Head of caudate nucleus (tissue), 42 donors: ENCODE measurements around the gene CPNE4.
"Not testable (repeated sequence)": the region's sequence is repeated elsewhere in the genome, so short reads cannot be mapped to it uniquely, and the experiment has no call there.

ENCODE experiments used
- DNase-seq, 42 donors: peaks; one replicate each; pipeline versions ENCODE4 v3.0.0 to v3.0.0-alpha.2; 2020 to 2021; ENCODE audit warnings: mixed read lengths in 7 of 42
- intact Hi-C: fragments of 100-400 bp; cut with DNase I; formaldehyde crosslinking; loops from one replicate; pipeline ENCODE4 v1.15.0; 2022

Gene CPNE4

GRCh38 chr3:131973731-131974130 is 61.1 kb downstream of the CPNE4 start:
- intact Hi-C loops: no loop called here
- no peak for DNase-seq

DNA sequence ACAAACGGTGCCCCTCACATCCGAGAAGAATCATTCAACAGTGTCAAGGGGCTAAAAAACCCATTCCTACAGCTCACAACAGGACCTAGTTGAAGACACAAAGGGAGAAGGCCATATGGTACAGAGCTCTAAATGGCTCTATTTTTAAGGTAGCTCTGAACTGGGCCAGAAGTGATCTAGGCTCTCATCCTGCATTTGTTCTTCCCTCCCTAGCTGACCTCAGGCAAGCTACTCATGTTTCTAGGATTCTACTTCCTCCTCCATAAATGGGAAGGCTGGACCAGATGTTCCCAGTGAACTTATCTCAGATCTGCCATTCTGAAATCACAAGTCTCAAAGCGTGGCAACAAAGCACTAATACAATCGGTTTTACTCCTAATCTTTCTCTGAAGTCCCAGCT is 62.3 kb downstream of the CPNE4 start:
- no peak for DNase-seq
- intact Hi-C loops: no loop called here

- no peak for DNase-seq
- intact Hi-C loops: no loop called here
Observed at GRCh38 chr3:131972091-131972490, 62.7 kb downstream of the CPNE4 start.

DNA sequence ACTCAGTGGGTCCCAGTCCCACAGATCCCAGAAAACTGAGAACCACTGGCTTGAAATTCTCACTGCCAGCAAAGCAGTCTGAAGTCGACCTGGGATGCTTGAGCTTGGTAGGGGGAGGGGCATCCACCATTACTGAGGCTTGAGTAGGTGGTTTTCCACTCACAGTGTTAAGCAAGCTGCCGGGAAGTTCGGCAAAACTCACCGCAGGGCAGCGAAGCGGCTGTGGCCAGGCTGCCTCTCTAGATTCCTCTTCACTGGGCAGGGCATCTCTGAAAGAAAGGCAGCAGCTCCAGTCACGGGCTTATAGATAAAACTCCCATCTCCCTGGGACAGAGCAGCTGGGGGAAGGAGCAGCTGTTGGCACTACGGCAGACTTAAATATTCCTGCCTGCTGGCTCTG is 71.4 kb downstream of the CPNE4 start:
- DNase-seq, intact Hi-C loops: not testable (repeated sequence)

DNA sequence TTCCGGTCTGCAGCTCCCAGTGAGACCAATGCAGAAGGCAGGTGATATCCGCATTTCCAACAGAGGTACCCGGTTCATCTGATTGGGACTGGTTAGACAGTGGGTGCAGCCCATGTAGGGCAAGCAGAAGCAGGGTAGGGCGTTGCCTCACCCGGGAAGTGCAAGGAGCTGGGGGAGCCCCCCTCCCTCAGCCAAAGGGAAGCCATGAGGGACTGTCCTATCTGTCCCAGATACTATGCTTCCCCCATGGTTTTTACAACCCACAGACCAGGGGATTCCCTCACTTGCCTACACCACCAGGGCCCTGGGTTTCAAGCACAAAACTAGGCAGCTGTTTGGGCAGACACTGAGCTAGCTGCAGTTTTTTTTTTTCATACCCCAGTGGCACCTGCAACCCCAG is 71.8 kb downstream of the CPNE4 start:
- intact Hi-C loops: no loop called here
- DNase-seq: no peak

DNA sequence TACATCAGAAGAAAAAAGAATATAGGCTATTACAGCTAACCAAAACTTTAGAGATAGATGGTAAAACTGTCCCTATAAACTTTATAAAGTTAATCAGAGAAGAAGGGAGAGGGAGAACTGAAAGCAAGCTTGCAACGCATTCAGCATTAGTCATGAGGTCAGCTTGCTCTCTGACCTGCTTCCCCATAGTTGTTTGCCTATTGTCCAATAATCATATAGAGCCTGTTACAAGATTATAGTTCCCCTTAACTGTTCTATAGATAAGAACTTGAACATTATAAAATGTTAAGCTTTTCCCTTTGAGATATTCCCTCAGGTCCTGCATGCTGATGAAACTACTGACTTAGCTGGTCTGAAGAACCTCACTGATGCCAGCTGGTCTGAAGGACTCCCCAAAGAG is 74.5 kb downstream of the CPNE4 start:
- no peak for DNase-seq
- intact Hi-C loops: no loop called here

DNA sequence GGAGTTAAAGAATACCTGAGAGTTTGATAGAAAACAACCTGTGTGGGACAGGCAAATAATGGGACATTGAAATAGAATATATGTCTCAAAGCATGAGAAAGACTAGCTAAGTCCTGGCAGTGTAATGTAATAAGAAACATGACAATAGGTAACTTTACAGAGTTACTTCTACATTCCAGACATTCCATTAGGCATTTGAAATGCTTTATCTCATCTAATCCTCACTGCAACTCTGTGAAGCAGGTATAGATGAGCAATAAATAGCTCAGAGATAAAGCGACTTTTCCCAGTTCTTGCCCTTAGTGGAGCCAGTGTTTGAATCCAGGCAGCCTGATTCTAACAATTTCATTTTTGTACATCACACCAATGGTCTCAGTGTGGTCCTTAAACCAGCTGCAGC is 76.8 kb downstream of the CPNE4 start:
- intact Hi-C loops: no loop called here
- no peak for DNase-seq

GRCh38 chr3:131957511-131957910 is 77.3 kb downstream of the CPNE4 start:
- no peak for DNase-seq
- intact Hi-C loops: no loop called here

GRCh38 chr3:131948806-131949205 is 86.0 kb downstream of the CPNE4 start:
- intact Hi-C loops: no loop called here
- no peak for DNase-seq

DNA sequence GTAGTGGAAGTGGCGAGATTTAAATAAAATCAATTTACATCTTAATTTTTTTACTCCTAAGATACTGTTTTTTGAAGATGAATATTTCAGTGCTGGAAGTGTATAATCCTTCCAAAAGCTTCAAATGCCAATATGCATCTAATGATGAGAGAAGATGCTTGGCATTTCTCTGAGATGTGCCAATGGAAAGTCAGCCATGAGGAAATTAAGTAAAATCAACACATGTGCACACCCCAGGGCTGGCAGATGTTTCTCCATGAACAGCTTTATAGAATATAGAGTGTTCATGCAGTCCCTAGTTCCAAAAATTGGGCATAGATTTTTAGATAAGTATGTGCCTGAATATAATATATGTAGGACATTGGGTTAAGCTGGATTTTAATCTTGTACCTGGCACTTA is 90.1 kb downstream of the CPNE4 start:
- no peak for DNase-seq
- intact Hi-C loops: no loop called here

DNA sequence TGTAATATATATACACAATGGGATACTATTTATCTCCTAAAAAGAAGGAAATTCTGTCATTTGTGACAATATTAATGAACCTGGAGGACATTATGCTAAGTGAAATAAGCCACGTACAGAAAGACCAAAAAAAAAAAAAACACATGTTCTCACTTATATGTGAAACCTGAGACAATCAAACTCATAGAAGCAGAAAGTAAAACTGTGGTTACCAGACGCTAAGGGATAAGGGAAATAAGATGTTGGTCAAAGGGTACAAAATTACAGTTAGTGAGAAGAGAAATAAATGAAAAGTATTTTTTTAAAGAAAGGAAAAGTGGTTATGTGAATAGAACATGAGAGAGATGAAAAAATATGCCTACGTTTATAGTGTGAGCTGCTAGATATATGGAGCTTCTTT is 101.1 kb downstream of the CPNE4 start:
- no peak for DNase-seq
- intact Hi-C loops: no loop called here

GRCh38 chr3:131928593-131928992 is 106.2 kb downstream of the CPNE4 start:
- no peak for DNase-seq
- intact Hi-C loops: no loop called here

DNA sequence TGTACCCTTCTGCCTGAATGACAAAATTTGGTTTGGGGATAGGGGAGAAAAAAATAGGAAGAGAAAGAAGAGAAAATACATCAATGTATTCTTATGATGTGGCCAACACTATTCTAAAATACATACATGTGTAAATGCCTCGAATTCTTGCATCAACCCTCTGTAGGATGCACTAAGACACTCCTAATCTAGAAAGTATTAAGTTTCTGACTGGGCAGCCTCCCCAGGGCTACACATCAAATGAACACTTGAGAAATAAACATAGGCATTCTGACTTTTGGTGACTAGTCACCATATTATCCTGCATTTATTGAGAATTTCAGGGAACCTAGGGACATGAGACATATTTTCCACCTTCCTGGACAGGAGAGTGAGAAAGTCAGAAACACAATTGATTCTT is 109.2 kb downstream of the CPNE4 start:
- no peak for DNase-seq
- intact Hi-C loops: no loop called here

GRCh38 chr3:131922356-131922755 is 112.5 kb downstream of the CPNE4 start:
- intact Hi-C loops: no loop called here
- DNase-seq: no peak

- intact Hi-C loops: no loop called here
- no peak for DNase-seq
Observed at GRCh38 chr3:131917006-131917405, 117.8 kb downstream of the CPNE4 start.

- DNase-seq: no peak
- intact Hi-C loops: no loop called here
Observed at GRCh38 chr3:131914090-131914691, 120.6 kb downstream of the CPNE4 start.

GRCh38 chr3:131912255-131912654 is 122.6 kb downstream of the CPNE4 start:
- intact Hi-C loops: no loop called here
- no peak for DNase-seq

DNA sequence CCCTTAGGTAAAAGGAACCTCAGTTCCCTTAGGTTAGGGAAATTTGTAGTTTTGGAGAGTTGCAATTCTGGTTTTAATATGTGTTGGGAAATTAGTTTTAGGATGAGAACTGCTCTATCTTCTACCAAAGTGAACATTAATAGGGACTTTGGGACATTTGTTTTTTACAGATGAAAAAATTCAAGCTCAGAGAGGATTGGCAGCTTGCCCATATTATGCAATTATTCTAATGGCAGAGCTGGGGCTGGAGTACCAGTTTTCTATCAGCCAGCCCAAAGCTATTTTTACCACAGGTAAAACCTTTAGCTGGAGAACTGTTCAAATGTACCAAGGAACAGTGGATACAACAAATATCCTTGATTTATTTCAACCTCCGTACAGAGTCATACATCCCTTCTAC is 127.0 kb downstream of the CPNE4 start:
- intact Hi-C loops: no loop called here
- peak in 1 of 42 donors; percentile 5 for DNase-seq

DNA sequence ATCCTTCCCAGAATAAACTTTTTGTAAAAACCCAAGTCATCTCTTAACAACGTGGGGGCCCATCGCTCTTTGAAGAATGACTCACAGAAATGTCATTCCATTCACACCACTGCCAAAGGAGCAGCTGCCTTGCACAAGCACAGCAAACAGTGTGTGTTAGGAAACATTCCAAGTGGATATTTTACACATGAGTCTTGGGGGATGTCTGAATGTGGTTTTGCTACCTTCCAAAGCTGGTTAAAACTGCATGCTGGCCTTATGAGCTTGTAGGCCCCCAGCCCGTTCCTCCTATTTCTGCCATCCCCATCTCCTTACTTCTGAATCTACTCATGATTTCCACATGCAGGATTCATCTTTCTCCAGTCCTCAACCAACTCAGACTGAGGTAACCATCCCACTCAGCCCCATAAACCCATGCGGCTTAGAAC is 130.8 kb downstream of the CPNE4 start:
- intact Hi-C loops: no loop called here
- DNase-seq: peak in 1 of 42 donors; percentile 14

DNA sequence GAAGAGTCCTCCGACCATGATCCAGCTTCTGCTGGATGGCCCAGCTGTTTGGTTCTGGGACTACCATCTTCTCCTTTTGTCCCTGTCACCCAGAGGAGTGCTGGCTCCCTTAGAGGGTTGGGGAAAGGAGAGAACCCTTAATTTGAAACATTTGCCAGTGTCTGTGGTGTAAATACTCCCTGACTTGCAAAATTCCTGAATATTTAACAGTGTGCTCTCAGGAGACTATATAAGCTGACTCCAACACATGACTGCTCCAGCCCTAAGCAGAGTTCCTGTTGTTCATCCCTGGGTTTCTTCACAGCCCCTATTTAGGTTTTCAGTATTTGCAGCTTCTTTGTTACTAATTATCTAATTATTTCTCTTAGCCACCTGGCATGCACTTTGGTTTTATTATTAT is 133.1 kb downstream of the CPNE4 start:
- no peak for DNase-seq

DNA sequence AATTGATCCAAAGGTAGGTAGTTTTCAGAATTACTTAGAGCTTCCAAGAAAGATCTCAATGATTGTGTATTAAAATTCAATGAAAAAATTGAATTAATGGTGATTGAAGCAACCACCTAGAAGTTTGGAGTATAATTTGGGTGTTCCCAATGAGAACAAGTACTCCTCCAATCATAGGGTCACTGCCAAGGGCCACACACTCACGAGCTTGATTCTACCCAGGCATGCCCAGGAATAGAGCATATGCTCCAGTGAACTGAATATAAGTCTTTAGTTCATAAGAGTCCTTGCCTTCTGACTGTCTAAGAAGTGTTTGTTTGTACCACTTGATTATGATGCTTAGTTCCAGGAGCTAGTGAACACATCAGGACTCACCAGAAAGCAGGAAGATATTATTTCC is 133.9 kb downstream of the CPNE4 start:
- no peak for DNase-seq
- intact Hi-C loops: no loop called here

More for the DNA sequence above, 133.1 kb downstream of the CPNE4 start:
- intact Hi-C loops: no loop called here

GRCh38 chr3:131899021-131899420 is 135.8 kb downstream of the CPNE4 start:
- DNase-seq: no peak
- intact Hi-C loops: no loop called here
